ENCODE data around the gene ANO4.

ANO4 gene

GRCh38 chr12:100864366-100864765, 69.8 kb downstream of the ANO4 start:
- H3K27ac ChIP-seq = no peak overlapping the region
- no peak overlapping the region for H3K4me3 ChIP-seq

- Histone ChIP-seq H3K27ac (no peak overlapping the region), H3K4me3 (no peak overlapping the region)
Measured at GRCh38 chr12:100867639-100868393, 73.2 kb downstream of the ANO4 start.

- no peak overlapping the region for H3K4me3 ChIP-seq
- no peak overlapping the region for H3K27ac ChIP-seq
Measured at GRCh38 chr12:100868487-100868886, 73.9 kb downstream of the ANO4 start.

- Histone ChIP-seq H3K27ac (no peak overlapping the region), H3K4me3 (no peak overlapping the region)
Measured at GRCh38 chr12:100871195-100871734, 76.7 kb downstream of the ANO4 start.

- no peak overlapping the region for H3K27ac ChIP-seq
- no peak overlapping the region for H3K4me3 ChIP-seq
Measured at GRCh38 chr12:100875156-100875555, 80.6 kb downstream of the ANO4 start.

GRCh38 chr12:100875771-100876170, 81.2 kb downstream of the ANO4 start:
- no peak overlapping the region for H3K27ac ChIP-seq
- H3K4me3 ChIP-seq = no peak overlapping the region

- no peak overlapping the region for H3K4me3 ChIP-seq
- no peak overlapping the region for H3K27ac ChIP-seq
Measured at GRCh38 chr12:100877776-100878175, 83.2 kb downstream of the ANO4 start.

GRCh38 chr12:100895192-100895591, 100.6 kb downstream of the ANO4 start:
- H3K27ac ChIP-seq = no peak overlapping the region
- H3K4me3 ChIP-seq = no peak overlapping the region

- Histone ChIP-seq H3K4me3 (no peak overlapping the region), H3K27ac (no peak overlapping the region)
Measured at GRCh38 chr12:100896192-100896591, 101.6 kb downstream of the ANO4 start.

- Histone ChIP-seq H3K27ac (no peak overlapping the region), H3K4me3 (no peak overlapping the region)
Measured at GRCh38 chr12:100897240-100897639, 102.7 kb downstream of the ANO4 start.

- Histone ChIP-seq H3K27ac (no peak overlapping the region), H3K4me3 (no peak overlapping the region)
Measured at GRCh38 chr12:100899301-100899700, 104.7 kb downstream of the ANO4 start.

GRCh38 chr12:100900808-100901207, 106.2 kb downstream of the ANO4 start:
- Histone ChIP-seq H3K4me3 (no peak overlapping the region), H3K27ac (no peak overlapping the region)

- Histone ChIP-seq H3K27ac (no peak overlapping the region), H3K4me3 (no peak overlapping the region)
Measured at GRCh38 chr12:100901266-100901665, 106.7 kb downstream of the ANO4 start.

- Histone ChIP-seq H3K4me3 (no peak overlapping the region), H3K27ac (no peak overlapping the region)
Measured at GRCh38 chr12:100904270-100904669, 109.7 kb downstream of the ANO4 start.

- Histone ChIP-seq H3K4me3 (no peak overlapping the region), H3K27ac (no peak overlapping the region)
Measured at GRCh38 chr12:100908501-100908900, 113.9 kb downstream of the ANO4 start.

- H3K27ac ChIP-seq = no peak overlapping the region
Measured at GRCh38 chr12:100913872-100914592, 119.5 kb downstream of the ANO4 start.

GRCh38 chr12:100919116-100919515, 124.5 kb downstream of the ANO4 start:
- H3K4me3 ChIP-seq = no peak overlapping the region
- H3K27ac ChIP-seq = no peak overlapping the region

More at GRCh38 chr12:100913872-100914592, 119.5 kb downstream of the ANO4 start:
- no peak overlapping the region for H3K4me3 ChIP-seq

- Histone ChIP-seq H3K27ac (no peak overlapping the region), H3K4me3 (no peak overlapping the region)
Measured at GRCh38 chr12:100920493-100920892, 125.9 kb downstream of the ANO4 start.

GRCh38 chr12:100926669-100927248, 132.2 kb downstream of the ANO4 start:
- H3K27ac ChIP-seq = no peak overlapping the region
- H3K4me3 ChIP-seq = no peak overlapping the region

- H3K27ac ChIP-seq = no peak overlapping the region
- no peak overlapping the region for H3K4me3 ChIP-seq
Measured at GRCh38 chr12:100927826-100928225, 133.2 kb downstream of the ANO4 start.

- H3K4me3 ChIP-seq = no peak overlapping the region
Measured at GRCh38 chr12:100932571-100932970, 138.0 kb downstream of the ANO4 start.

More at GRCh38 chr12:100932571-100932970, 138.0 kb downstream of the ANO4 start:
- H3K27ac ChIP-seq = no peak overlapping the region
